Measurements from ENCODE around the gene KCNK15.
"Not testable (repeated sequence)": the region's sequence is repeated elsewhere in the genome, so short reads cannot be mapped to it uniquely, and the experiment has no call there.

KCNK15 gene

DNA sequence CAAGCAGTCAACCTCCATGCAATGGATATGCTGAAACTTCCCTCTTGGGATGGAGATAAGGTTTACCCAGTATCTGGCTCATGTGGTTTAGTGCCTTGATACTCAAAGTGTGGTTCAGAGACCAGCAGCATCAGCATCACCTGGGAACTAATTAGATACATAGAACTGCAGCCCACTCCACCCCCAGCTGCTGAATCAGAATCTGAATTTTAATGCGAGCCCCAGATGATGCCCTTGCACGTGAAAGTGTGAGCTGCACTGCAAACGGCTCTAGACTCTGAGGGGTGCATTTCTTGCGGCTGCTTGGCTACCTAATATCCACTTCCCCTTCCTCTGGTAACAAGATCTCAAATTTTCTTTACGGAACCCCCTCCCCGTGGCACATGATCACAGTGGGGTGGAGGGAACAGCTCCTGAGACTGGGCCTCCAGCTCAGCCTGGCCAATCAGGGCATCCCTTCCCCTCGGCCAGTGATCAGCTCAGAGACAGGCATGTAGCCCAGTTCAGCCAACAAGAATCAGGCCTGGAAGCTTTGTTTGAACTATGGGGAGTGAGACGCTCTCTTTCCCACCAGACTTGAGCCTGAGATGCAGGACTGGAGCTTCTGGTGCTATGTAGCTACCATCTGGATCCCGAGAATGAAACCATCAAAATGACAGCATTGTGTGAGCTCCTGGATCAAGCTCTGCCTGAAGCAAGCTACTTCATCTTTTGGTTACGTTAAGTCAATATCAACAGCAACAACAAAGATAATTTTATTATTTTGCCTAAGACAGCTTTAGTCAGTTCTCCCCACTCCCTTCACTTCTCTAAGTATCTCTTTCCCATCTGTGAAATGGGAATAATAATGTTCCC lies 12.8 kb downstream of the KCNK15 start:
- DNase-seq (ENCODE audit: low read depth in 2 of 3, low spot score in 2 of 3) = no peak

DNA sequence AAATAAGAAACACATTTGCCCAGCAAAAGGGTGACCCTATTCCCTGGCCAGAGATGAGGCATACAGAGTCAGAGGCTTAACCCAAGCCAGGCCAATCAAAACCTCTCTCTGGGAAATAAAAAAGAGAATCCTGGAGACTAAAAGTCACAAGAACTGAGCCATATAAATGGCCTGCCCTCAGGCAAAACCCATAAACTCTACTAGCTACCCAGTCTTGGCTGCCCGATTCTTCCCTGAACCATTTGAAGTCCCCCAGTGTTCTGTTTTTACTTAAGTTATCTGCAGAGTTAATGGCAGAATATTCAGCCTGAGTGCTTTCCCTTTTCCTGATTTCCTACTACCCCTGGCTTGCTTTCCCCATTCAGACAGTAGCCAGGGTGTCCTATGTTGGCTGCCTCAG lies 13.9 kb downstream of the KCNK15 start:
- no peak for DNase-seq (ENCODE audit: low read depth in 2 of 3, low spot score in 2 of 3)

GRCh38 chr20:44761423-44761822 lies 15.8 kb downstream of the KCNK15 start:
- no peak for DNase-seq (ENCODE audit: low read depth in 2 of 3, low spot score in 2 of 3)

GRCh38 chr20:44762466-44763140 lies 16.9 kb downstream of the KCNK15 start:
- no peak for DNase-seq (ENCODE audit: low read depth in 2 of 3, low spot score in 2 of 3)

DNA sequence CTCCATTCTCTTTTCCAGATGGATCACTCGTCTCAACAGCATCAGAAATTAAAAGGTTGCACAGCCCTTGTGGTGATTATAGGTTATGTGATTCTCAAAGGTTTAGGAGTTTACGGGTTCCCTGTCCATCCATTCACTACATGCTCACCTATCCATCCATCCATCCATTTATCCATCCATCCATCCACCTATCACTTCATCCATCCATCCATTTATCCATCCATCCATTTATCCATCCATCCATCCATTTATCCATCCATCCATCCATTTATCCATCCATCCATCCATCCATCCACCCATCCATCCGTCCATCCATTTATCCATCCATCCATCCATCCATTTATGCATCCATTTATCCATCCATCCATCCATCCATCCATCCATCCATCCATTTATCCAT lies 18.1 kb downstream of the KCNK15 start:
- DNase-seq (ENCODE audit: low read depth in 2 of 3, low spot score in 2 of 3) = not testable (repeated sequence)

GRCh38 chr20:44765091-44765490 lies 19.4 kb downstream of the KCNK15 start:
- no peak for DNase-seq (ENCODE audit: low read depth in 2 of 3, low spot score in 2 of 3)

DNA sequence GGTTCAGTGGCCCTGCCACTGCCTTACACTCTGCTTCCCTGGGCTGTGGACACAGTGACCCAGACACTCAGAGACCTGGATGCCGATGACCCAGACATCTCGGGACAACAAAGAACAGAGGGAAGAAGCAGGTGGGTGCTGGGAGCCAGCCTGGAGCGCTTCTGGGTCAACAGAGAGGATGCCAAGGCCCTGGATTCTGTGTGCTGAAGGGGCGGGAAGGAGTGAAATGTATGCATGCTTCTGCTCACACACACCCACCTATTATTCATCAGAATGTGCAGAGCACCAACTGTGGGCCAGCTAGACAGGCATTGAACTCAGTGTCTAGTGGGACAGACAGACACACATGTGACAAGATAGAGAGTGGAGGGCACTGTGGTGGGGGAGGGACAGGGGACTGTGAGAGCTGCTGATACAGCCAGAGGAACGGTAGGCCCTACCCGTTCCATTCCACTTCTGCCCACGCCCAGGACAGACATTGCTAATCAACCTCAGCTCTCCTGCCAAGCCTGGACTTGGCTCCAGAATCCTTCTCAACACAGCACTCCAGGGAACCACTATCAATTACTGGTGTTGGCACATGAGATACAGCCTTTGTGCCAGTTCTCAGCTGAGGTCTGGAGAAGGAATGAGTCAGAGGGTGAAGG lies 20.2 kb downstream of the KCNK15 start:
- no peak for DNase-seq (ENCODE audit: low read depth in 2 of 3, low spot score in 2 of 3)

GRCh38 chr20:44768256-44768655 lies 22.6 kb downstream of the KCNK15 start:
- DNase-seq (ENCODE audit: low read depth in 2 of 3, low spot score in 2 of 3) = no peak

- no peak for DNase-seq (ENCODE audit: low read depth in 2 of 3, low spot score in 2 of 3)
These were observed 23.3 kb downstream of the KCNK15 start for GRCh38 chr20:44768854-44769480.

DNA sequence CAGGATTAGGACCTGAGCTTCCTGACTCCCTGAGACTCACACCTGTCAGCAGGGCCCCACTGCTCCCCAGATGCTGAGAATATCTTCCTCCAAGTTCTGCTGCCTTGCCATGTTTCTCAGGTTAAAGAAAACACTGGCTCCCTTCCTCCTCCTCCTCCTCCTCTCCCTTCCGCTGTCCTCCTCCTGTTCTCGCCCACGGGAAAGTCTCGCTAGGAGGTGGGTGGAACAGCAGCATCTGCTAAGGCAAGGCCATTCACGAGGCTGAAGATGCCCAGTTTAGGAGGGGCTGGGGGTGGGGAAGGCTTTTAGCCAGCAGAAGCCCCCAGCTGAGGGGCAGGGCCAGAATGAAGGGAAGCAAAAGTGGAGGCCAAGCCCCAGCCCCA lies 23.8 kb downstream of the KCNK15 start:
- DNase-seq (ENCODE audit: low read depth in 2 of 3, low spot score in 2 of 3) = no peak

GRCh38 chr20:44770484-44771171 lies 25.0 kb downstream of the KCNK15 start:
- no peak for DNase-seq (ENCODE audit: low read depth in 2 of 3, low spot score in 2 of 3)

GRCh38 chr20:44771172-44771535 lies 25.5 kb downstream of the KCNK15 start:
- no peak for DNase-seq (ENCODE audit: low read depth in 2 of 3, low spot score in 2 of 3)

DNA sequence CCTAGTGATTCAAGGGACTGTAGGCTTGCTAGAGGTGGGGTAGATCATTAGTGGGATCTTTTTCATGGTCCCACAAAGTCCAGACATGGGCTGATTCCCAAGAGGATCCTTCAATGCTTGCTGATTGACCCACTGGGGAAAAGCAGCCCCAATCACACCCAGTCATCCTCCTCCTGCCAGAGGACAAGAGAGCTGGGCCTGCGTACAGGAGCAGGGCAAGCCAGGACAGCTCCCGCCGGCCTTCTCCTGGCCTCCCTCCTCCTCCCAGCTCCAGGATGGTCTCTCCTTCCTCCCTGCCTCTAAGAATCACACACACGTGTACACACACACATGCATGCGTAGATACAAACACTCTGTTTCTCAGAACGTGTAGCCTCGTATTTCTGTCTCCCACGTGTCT lies 27.0 kb downstream of the KCNK15 start:
- DNase-seq (ENCODE audit: low read depth in 2 of 3, low spot score in 2 of 3) = no peak

DNA sequence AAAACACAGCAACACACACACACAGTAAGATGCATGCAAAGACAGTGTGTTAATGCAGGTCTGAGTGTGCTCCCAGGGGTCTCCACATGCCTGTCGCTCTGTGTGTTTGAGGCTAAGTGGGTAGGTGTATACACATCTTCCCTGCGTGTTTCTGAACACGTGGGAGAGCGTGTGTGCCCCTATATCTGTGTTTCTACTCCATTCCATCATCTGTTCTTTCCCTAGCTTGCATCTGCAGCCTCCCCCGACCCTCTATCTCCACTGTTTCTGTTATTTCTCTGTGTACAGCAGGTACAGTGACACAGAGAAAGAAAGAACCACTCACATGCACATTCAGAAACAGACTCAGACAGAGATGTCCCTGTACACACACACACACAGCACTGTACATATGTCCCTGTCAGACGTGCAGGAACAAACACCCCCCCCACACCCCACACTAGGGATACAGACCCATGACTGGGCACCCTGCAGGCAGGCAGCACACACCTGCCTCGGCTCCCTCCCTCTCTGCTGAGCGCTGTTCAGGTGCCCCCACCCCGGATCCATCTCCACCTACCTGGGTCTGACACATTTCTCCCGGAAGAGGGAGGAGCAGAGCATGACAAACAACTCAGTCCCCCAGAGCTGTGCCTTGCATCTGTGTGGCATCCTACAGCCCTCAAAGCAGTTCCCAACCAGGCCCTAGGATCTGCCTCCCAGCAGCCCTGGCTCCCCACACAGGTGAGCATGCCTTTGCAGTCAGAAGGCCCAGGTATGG lies 27.6 kb downstream of the KCNK15 start:
- DNase-seq (ENCODE audit: low read depth in 2 of 3, low spot score in 2 of 3) = no peak

GRCh38 chr20:44776980-44777379 lies 31.3 kb downstream of the KCNK15 start:
- no peak for DNase-seq (ENCODE audit: low read depth in 2 of 3, low spot score in 2 of 3)

- DNase-seq (ENCODE audit: low read depth in 2 of 3, low spot score in 2 of 3) = peak in 2 of 3 experiments; percentile 5 to 9
These were observed 34.6 kb downstream of the KCNK15 start for GRCh38 chr20:44780226-44780625.

GRCh38 chr20:44781118-44781517 lies 35.5 kb downstream of the KCNK15 start:
- no peak for DNase-seq (ENCODE audit: low read depth in 2 of 3, low spot score in 2 of 3)

DNA sequence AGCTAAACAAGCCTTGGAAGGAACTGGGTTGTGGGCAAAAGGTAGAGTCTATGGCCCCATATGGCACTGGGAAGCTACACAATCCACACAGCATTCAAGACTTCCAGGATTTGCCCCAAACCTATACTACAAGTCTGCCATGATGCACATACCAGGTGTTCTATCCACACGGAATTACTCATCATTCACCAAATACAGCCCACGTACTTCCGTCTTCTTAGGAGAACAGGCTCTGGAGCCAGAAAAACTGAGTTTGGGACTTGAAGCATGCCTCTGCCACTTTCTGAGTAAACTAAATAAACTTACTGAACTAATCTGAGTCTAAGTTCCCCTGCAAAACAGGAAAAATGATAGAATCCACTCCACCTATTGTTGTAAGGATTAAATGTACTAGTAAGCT lies 36.1 kb downstream of the KCNK15 start:
- no peak for DNase-seq (ENCODE audit: low read depth in 2 of 3, low spot score in 2 of 3)

DNA sequence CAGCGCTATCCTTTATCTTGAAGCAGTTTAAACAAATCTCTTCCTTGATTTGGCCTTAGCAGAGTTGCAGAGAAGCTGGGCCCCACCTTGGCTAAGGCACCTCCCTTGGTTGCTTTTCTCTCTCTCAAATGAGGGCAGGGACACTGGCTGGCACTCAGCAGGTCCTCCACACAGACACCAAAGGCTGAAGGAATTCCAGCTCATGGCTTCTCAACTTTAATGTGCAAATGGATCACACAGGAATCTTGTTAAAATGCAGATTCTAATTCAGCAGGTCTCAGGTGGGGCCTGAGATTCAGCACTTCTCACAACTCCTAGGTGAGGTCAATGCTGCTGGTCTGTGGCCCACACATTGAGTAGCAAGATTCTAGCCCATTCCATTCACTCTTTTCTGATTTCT lies 39.0 kb downstream of the KCNK15 start:
- DNase-seq (ENCODE audit: low read depth in 2 of 3, low spot score in 2 of 3) = no peak

DNA sequence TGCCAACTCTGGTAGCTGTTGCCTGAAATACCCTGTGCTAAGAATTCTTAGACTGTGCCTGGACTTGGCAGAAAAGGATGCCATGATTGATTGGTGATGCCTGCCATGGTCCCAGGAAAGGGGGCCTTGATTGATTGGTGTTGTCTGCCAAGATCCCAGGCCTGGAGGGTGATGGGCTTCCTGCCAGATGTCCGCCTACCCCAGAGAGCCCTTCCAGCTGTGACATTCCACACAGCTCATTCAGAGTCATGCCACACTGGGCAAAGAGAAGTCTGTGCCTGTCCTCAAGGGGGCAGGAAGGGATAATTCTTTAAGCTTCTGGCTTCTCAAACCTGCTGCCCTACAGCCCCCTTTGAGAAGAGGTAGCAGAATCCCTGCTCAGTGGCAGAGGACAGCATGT lies 40.1 kb downstream of the KCNK15 start:
- no peak for DNase-seq (ENCODE audit: low read depth in 2 of 3, low spot score in 2 of 3)

All from activated CD8-positive, alpha-beta memory T cell treated with anti-CD3 and anti-CD28 coated beads for 48 hours (primary cell).